GM21367 (cell line): ENCODE measurements around the gene KRTAP10-4.
"Not testable (repeated sequence)": the region's sequence is repeated elsewhere in the genome, so short reads cannot be mapped to it uniquely, and the experiment has no call there.

Experiments
- ATAC-seq: cut with Tn5 transposase; IDR thresholded peaks from one replicate; pipeline ENCODE4 v1.9.1; 2021; ENCODE audit not compliant: unreplicated experiment

The KRTAP10-4 gene

GRCh38 chr21:44533891-44534627 lies 39.5 kb upstream of the KRTAP10-4 start:
- ATAC-seq, result no peak

- ATAC-seq, result no peak
These were observed 38.8 kb upstream of the KRTAP10-4 start for GRCh38 chr21:44534688-44535087.

- ATAC-seq, result no peak
These were observed 37.6 kb upstream of the KRTAP10-4 start for GRCh38 chr21:44535963-44536362.

- ATAC-seq, result no peak
These were observed 35.3 kb upstream of the KRTAP10-4 start for GRCh38 chr21:44537930-44538911.

DNA sequence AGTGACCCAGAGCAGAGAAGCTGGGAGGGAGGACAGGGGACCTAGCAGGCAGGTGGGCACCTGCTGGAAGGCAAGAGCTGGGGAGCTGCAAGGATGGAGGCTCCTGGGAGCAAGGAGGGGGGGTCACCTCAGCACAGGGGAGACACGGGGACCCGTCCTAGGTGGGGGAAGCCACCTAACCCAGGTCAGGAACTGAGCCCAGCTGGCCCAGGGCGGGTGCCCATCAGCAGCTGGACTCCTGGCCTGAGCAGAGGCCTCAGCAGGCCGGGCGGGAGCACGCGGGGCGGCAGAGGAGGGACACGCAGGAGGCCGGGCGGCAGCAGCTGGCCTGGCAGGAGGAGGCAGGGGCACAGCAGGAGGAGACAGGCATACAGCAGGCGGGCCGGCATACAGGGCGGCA lies 34.5 kb upstream of the KRTAP10-4 start:
- no peak for ATAC-seq

- ATAC-seq, result no peak
These were observed 33.4 kb upstream of the KRTAP10-4 start, which contains the start of gene KRTAP10-1 for GRCh38 chr21:44539991-44540666. Gene KRTAP10-1, minus strand, starts transcription at chr21:44540195. Its CDS starts 45 bp downstream, at chr21:44540150.

- no peak for ATAC-seq
These were observed 32.7 kb upstream of the KRTAP10-4 start for GRCh38 chr21:44540741-44541288.

DNA sequence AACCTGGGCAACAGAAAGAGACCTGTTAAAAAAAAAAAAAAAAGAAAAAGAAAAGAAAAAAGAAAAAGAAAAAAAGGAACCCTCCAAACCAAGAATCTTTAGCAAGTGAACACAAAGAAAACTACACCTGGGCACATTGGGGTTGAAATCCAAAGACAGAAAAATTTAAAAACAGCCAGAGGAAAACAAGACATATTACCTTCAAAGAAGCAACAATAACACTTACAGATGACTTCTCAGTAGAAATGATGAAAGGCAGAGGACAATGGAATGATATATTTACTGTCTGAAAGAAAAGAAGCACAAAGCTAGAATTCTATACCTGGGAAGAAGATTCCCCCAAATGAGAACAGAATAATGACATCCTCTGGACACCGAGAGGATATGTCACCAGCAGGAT lies 30.8 kb upstream of the KRTAP10-4 start:
- no peak for ATAC-seq

- ATAC-seq, result no peak
These were observed 29.0 kb upstream of the KRTAP10-4 start for GRCh38 chr21:44544566-44544965.

- no peak for ATAC-seq
These were observed 25.7 kb upstream of the KRTAP10-4 start for GRCh38 chr21:44547656-44548331.

DNA sequence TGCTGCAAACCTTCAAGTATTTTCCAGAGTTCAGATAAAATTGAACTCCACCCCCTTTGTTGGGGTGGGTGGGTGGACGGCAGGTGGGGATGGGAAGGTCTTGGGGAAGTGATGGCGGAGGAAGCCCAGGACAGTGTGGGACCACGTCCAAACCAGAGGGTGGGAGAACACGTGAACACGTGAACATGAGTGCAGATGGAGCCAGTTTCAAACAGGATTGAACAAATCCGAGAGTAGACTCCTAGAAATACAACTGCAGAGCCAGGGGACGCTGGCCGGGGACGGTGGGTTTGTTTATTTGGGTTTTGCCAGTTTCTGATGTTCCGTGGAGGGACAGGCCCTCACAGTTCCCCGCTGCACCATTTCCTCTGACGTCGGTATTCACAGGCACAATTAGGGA lies 25.1 kb upstream of the KRTAP10-4 start:
- no peak for ATAC-seq

GRCh38 chr21:44548922-44549321 lies 24.6 kb upstream of the KRTAP10-4 start:
- no peak for ATAC-seq

DNA sequence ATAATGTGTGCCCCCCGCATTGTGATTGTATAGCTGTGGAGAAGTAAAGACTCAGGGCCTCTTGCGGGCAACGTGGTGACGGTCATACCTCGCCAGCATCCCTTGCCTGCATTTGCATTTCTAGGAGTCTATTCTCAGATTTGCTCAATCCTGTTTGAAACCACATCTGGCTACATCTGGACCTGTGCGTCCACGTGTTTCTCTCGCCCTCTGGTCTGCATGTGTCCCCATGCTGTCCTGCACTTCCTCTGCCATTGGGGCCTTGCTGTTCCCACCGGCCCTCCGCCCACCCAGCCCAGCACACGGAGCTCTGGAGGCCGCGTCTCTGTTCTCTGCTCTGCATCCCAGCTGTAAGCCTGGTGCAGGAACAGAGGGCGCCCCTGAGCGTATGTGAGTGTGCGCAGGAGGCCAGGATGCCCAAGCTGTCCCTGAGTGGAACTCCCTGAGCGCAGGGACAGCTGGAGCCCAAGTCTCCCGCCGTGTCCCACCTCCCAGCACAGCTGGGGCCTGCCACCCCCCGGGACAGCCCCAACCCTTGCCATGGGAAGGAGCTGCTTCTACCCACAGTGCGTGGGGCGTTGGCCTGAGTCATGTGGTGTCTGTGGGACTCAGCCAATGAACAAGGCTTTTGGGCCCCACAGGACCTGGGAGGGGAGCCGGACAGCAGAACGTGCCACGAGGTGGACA lies 23.9 kb upstream of the KRTAP10-4 start:
- ATAC-seq, result no peak

- not testable (repeated sequence) for ATAC-seq
These were observed 23.2 kb upstream of the KRTAP10-4 start for GRCh38 chr21:44550285-44550684.

- ATAC-seq, result no peak
These were observed 22.7 kb upstream of the KRTAP10-4 start for GRCh38 chr21:44550807-44551206.

GRCh38 chr21:44551340-44551961 lies 22.1 kb upstream of the KRTAP10-4 start, which contains the start of gene KRTAP10-2:
Gene KRTAP10-2, minus strand, starts transcription at chr21:44551505. Its CDS starts 47 bp downstream, at chr21:44551458.
- ATAC-seq, result no peak

- ATAC-seq, result no peak
These were observed 21.4 kb upstream of the KRTAP10-4 start for GRCh38 chr21:44552136-44552535.

- no peak for ATAC-seq
These were observed 20.8 kb upstream of the KRTAP10-4 start for GRCh38 chr21:44552681-44553080.

DNA sequence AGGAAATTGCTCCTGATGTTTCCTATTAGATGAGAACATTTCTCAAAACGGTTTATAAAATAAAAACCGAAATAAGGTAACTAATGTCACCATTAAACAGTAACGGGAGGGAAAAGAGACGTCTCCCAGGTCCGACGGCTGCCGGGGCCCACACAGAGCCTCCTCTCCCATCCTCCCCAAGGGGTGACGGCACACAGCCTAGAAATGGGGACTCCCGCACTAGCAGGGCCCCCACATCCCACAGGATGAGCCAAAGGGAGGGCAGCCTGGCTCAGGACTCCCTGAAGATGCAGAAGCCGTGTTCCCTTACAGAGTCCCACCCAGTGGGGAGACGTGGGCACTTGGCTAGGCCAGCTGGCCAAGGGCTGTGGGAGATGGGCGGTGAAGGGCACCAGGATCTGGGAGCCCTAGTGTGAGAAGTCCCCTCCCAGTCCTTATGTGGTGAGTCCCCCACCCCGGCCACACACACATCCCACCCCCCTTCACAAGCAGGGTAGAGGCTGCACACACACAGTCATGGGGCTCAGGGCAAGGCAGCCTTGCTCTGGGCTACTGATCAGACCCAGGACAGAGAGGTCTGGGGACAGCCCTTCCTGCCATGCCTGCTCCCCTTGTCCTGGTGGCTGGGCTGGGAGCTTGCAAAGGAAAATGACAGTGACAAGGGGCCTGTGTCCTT lies 18.2 kb upstream of the KRTAP10-4 start:
- ATAC-seq, result no peak
